Choroid plexus epithelial cell (primary cell): ENCODE results near the gene NFKB1.

Experiments used
- DNase-seq: peaks from one replicate; pipeline ENCODE4 v3.0.0-alpha.2; 2010; ENCODE audit warnings: low read depth
- H3K4me3 ChIP-seq: 2 replicates; pipeline ENCODE4 v1.5.1; 2011; ENCODE audit warnings: low read depth, mild to moderate bottlenecking, control low read depth, low read length, moderate library complexity
- TF ChIP-seq, protein P1 (sequence below): conservative IDR thresholded peaks from 2 replicates; pipeline ENCODE4 v1.5.1; 2011; ENCODE audit warnings: low read depth, mild to moderate bottlenecking, control low read depth, inconsistent platforms, low read length, moderate library complexity

The NFKB1 gene

DNA sequence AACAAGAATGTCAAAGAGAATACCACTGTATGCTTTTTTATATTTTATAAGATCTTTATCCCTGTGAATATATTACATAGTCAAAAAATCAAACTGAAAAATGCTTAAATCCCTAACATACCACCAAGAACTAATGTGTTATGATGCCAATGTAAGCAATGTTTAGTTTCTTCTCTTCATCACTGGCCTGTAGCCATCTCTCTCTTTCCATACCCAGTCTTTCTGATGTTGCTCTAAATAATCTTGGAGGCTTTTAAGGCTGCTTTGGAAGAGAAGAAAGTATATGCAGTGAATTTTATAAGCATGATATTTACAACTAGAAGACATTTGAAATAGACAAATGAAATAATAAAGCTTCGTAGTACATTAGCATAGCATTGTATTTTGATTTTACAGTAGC, 82.9 kb downstream of the NFKB1 start:
- TF ChIP-seq, protein P1, sequence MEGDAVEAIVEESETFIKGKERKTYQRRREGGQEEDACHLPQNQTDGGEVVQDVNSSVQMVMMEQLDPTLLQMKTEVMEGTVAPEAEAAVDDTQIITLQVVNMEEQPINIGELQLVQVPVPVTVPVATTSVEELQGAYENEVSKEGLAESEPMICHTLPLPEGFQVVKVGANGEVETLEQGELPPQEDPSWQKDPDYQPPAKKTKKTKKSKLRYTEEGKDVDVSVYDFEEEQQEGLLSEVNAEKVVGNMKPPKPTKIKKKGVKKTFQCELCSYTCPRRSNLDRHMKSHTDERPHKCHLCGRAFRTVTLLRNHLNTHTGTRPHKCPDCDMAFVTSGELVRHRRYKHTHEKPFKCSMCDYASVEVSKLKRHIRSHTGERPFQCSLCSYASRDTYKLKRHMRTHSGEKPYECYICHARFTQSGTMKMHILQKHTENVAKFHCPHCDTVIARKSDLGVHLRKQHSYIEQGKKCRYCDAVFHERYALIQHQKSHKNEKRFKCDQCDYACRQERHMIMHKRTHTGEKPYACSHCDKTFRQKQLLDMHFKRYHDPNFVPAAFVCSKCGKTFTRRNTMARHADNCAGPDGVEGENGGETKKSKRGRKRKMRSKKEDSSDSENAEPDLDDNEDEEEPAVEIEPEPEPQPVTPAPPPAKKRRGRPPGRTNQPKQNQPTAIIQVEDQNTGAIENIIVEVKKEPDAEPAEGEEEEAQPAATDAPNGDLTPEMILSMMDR: no peak
- no peak for DNase-seq
- H3K4me3 ChIP-seq: no peak overlapping the region

- TF ChIP-seq, protein P1: no peak
- no peak overlapping the region for H3K4me3 ChIP-seq
- DNase-seq: no peak
These were observed 84.2 kb downstream of the NFKB1 start for GRCh38 chr4:102585329-102585728.

GRCh38 chr4:102586002-102586643, 85.0 kb downstream of the NFKB1 start:
- DNase-seq: no peak
- H3K4me3 ChIP-seq: no peak overlapping the region
- TF ChIP-seq, protein P1: no peak

DNA sequence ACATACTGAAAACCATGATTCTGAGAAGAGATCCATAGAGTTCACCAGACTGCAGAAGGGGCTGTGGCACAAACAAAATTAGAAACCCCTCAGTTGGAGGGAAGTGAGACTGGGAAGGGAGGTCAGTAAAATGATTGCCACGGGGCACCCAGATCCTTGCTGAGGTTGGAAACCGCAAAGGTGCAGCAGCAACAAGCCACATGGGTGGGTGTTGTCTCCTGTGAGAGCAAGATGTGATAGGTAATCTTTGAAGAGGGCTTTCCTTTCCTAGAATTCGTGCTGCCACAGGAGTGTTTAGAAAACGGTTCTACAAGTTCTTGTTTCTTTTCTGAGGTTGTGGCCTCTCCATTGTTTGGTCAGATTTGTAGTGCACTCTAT, 85.5 kb downstream of the NFKB1 start:
- TF ChIP-seq, protein P1: no peak
- H3K4me3 ChIP-seq: no peak overlapping the region
- no peak for DNase-seq

DNA sequence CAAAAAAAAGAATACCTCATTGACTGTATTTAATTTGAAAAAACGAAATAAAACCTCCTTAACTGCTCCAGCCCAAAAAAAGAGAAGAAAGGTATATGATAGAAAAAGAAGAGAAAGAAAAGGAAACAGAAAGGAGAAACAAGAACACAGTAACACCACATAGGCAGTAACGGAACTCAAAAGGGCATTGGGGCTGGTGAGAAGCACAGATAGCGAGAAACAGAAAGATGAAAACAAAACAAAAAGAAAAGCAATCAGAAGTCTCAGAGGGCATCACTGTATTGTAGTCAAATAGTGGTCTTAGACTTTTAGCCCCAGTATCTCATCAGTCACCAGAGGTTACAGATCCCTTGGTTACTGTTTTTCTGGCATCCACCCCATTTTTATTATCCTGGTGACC, 88.6 kb downstream of the NFKB1 start:
- no peak overlapping the region for H3K4me3 ChIP-seq
- TF ChIP-seq, protein P1: no peak

DNA sequence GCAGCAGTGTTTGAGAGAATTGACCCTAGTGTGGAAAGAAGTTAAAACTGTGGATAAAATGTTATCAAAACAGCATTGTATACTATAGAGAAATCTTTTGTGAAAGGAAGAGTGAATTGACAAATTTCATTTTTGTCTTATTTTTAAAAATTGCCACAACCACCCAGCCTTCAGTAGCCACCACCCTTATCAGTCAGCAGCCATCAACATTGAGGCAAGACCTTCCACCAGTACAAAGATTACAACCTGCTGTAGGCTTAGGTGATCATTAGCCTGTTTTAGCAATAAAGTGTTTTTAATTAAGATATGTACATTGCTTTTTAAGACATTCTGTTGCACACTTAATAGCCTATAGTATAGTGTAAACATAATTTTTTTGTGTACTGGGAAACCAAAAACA, 91.1 kb downstream of the NFKB1 start:
- H3K4me3 ChIP-seq: no peak overlapping the region
- no peak for DNase-seq
- TF ChIP-seq, protein P1: no peak

More for the DNA sequence above, 88.6 kb downstream of the NFKB1 start:
- no peak for DNase-seq

DNA sequence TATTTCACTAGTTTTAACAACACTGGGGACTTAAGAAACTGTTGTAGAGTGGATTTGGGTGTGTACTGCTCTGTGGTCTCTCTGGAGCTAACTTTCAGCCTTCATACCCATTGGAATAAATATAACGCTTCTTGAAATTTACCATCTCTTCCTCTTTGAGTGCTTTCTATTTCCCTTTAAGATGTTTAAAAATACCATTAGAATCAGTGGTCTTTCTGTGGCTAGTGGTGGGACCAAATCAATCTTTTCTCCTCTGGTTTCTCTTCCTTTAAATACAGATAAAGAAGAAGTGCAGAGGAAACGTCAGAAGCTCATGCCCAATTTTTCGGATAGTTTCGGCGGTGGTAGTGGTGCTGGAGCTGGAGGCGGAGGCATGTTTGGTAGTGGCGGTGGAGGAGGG, 92.0 kb downstream of the NFKB1 start:
- no peak overlapping the region for H3K4me3 ChIP-seq
- TF ChIP-seq, protein P1: no peak
- no peak for DNase-seq
